Bronchial epithelial cell (primary cell): Measurements from ENCODE around the gene DYRK1B. TPM values are rescaled to one million over a fixed set of nuclear protein-coding genes. Genes with fewer than 3 reads are reported as not detected.

Experiments
- DNase-seq: peaks from one replicate; pipeline ENCODE4 v3.0.0-alpha.2; 2010; ENCODE audit warnings: low read depth
- FAIRE-seq: peaks from 2 replicates; lab custom pipeline; 2011; peaks lifted over from hg19 to GRCh38; lab: Jason Lieb, UNC
- H3K27me3 ChIP-seq: 2 replicates; pipeline ENCODE4 v1.5.1; 2011; ENCODE audit warnings: low read length; ENCODE audit not compliant: control insufficient read depth, insufficient read depth
- H3K36me3 ChIP-seq: 2 replicates; pipeline ENCODE4 v1.5.1; 2011; ENCODE audit warnings: low read length; ENCODE audit not compliant: control insufficient read depth, insufficient read depth
- H3K4me3 ChIP-seq: 2 replicates; pipeline ENCODE4 v1.5.1; 2011; ENCODE audit warnings: mild to moderate bottlenecking, low read depth, low read length, control low read depth
- total RNA-seq: library from RNA; depleted of rRNA; stranded (reverse); fragments of >200 nt; gene quantifications from 2 replicates; pipeline ENCODE4 v1.2.1, GENCODE V29; 2014
- TF ChIP-seq, protein P1 (sequence below): IDR thresholded peaks from 2 replicates; pipeline ENCODE4 v1.5.1; 2011; ENCODE audit warnings: mild to moderate bottlenecking, moderate library complexity, low read length, control low read depth, inconsistent platforms; ENCODE audit not compliant: insufficient read depth, severe bottlenecking

Gene DYRK1B
- total RNA-seq, 1 donor from 2014 or later: 3.2 TPM

DNA sequence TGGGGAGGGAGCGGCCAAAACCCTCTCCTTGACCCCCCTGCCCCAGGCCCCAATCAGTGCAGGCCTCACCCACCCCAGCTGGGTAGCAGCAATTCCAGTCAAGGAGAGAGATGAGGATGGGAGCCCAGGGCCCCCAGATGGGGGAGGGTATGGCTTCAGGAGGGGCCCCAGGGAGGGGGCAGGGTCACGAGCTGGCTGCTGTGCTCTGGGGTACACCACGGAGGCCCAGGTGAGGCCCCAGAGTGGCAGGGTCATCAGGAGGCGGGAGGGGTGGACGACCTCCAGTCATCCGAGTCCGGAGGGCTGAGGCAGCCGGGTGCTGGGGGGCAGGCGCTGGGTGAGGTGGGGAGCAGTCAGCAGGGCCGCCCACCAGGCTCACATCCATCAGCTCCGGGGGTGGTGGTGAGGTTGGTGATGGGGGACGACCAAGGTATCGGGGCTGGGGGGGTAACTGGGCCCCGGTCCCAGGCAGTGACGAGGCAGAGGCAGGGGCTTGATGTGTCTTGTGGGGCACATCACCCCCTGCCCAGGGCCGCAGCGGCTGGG, 8.4 kb downstream of the DYRK1B start:
- Histone ChIP-seq H3K4me3 (no peak overlapping the region), H3K36me3 (peaks cover 19% of the 10 kb centered on the region), H3K27me3 (no peaks in the 10 kb centered on the region)
- TF ChIP-seq, protein P1, sequence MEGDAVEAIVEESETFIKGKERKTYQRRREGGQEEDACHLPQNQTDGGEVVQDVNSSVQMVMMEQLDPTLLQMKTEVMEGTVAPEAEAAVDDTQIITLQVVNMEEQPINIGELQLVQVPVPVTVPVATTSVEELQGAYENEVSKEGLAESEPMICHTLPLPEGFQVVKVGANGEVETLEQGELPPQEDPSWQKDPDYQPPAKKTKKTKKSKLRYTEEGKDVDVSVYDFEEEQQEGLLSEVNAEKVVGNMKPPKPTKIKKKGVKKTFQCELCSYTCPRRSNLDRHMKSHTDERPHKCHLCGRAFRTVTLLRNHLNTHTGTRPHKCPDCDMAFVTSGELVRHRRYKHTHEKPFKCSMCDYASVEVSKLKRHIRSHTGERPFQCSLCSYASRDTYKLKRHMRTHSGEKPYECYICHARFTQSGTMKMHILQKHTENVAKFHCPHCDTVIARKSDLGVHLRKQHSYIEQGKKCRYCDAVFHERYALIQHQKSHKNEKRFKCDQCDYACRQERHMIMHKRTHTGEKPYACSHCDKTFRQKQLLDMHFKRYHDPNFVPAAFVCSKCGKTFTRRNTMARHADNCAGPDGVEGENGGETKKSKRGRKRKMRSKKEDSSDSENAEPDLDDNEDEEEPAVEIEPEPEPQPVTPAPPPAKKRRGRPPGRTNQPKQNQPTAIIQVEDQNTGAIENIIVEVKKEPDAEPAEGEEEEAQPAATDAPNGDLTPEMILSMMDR: no peak
- no peak for FAIRE-seq
- no peak for DNase-seq

DNA sequence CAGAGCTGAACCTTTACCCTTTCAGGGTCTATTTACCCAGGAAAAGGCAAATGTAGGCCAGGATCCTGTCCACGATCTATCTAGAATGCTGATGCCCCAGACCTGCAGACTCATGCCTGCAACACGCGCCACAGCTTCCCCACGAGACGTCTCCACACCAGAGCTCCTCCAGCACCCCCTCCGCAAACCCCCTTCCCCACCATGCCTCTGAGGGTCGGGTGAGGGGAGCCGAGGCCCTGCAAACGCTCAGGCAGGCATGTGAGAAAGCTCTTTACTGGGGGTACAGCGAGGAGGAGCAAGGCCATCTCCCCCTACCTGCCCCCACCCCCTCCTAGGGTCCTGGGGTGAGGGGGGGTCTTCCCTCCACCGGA, 8.9 kb downstream of the DYRK1B start:
- H3K27me3 ChIP-seq: no peaks in the 10 kb centered on the region
- DNase-seq: no peak
- FAIRE-seq: no peak
- H3K36me3 ChIP-seq: peaks cover 14% of the 10 kb centered on the region
- no peak overlapping the region for H3K4me3 ChIP-seq
- TF ChIP-seq, protein P1: no peak

GRCh38 chr19:39824143-39825092, 9.5 kb downstream of the DYRK1B start:
- Histone ChIP-seq H3K36me3 (peaks cover 10% of the 10 kb centered on the region), H3K27me3 (no peaks in the 10 kb centered on the region), H3K4me3 (peak overlapping the region; percentile 67)
- peak; percentile 82 for FAIRE-seq
- peak; percentile 92 for DNase-seq
- TF ChIP-seq, protein P1: no peak

GRCh38 chr19:39823686-39824085, 10.3 kb downstream of the DYRK1B start:
- DNase-seq: no peak
- H3K36me3 ChIP-seq: peaks cover 8% of the 10 kb centered on the region
- TF ChIP-seq, protein P1: no peak
- H3K4me3 ChIP-seq: peak overlapping the region; percentile 67
- no peak for FAIRE-seq
- no peaks in the 10 kb centered on the region for H3K27me3 ChIP-seq

DNA sequence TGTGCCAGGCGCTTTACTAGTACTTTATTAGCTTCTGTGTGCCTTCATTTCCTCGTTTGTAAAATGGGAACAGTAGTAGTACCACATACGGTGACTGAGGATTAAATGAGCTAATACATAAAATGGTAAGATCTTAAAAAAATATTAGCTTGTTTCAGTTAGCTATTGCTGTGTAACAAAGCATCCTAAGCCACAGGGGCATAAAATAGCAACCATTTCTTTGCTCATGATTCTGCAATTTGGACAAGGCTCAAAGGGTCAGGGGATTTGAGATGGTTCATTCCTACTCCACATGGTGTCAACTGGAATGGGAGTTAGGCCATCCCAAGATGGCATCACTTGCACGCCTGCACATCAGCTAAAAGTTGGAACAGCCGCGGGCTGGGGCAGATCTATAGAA, 13.3 kb downstream of the DYRK1B start:
- H3K27me3 ChIP-seq: no peaks in the 10 kb centered on the region
- no peak for FAIRE-seq
- DNase-seq: no peak
- H3K36me3 ChIP-seq: no peaks in the 10 kb centered on the region
- TF ChIP-seq, protein P1: no peak
- no peak overlapping the region for H3K4me3 ChIP-seq
